ENCODE results near the gene TGM3.
A peak's percentile ranks its signal among the peaks of the same experiment; 100 is the strongest.

The TGM3 gene

GRCh38 chr20:2314759-2315439 is 19.1 kb downstream of the TGM3 start:
- Histone ChIP-seq H3K27ac (replicated peaks) (peak overlapping the region; percentile 93), H3K4me3 (replicated peaks; ENCODE audit: insufficient read depth, low read length) (no peak overlapping the region), H3K27me3 (ENCODE audit: insufficient read depth, poor library complexity, severe bottlenecking) (no peaks in the 10 kb centered on the region)
- peak; percentile 60; the same call in 1 of the 2 replicates for TF ChIP-seq SPI1 (IDR thresholded peaks at IDR 0.05; ENCODE audit: borderline replicate concordance, low read depth)
- TF ChIP-seq GABPA (IDR thresholded peaks at IDR 0.05; ENCODE audit: low read depth), result no peak
- peak; percentile 88 to 91 for DNase-seq (ENCODE audit: low read depth in 1 of 2, low spot score in 1 of 2)

- Histone ChIP-seq H3K27me3 (ENCODE audit: insufficient read depth, poor library complexity, severe bottlenecking) (no peaks in the 10 kb centered on the region), H3K4me3 (replicated peaks; ENCODE audit: insufficient read depth, low read length) (no peak overlapping the region), H3K27ac (replicated peaks) (peak overlapping the region; percentile 93)
- no peak for DNase-seq (ENCODE audit: low read depth in 1 of 2, low spot score in 1 of 2)
- TF ChIP-seq GABPA (IDR thresholded peaks at IDR 0.05; ENCODE audit: low read depth) (no peak), REST (IDR thresholded peaks at IDR 0.05; ENCODE audit: insufficient replicate concordance, low read depth) (no peak), CTCF (IDR thresholded peaks at IDR 0.05; ENCODE audit: insufficient read depth, low read length) (no peak), SPI1 (IDR thresholded peaks at IDR 0.05; ENCODE audit: borderline replicate concordance, low read depth) (no peak)
Measured at GRCh38 chr20:2315440-2315778, 19.6 kb downstream of the TGM3 start.

GRCh38 chr20:2316847-2317495 is 21.2 kb downstream of the TGM3 start:
- Histone ChIP-seq H3K4me3 (replicated peaks; ENCODE audit: insufficient read depth, low read length) (no peak overlapping the region), H3K27ac (replicated peaks) (no peak overlapping the region), H3K27me3 (ENCODE audit: insufficient read depth, poor library complexity, severe bottlenecking) (no peaks in the 10 kb centered on the region)
- no peak for DNase-seq (ENCODE audit: low read depth in 1 of 2, low spot score in 1 of 2)
- TF ChIP-seq CTCF (IDR thresholded peaks at IDR 0.05; ENCODE audit: insufficient read depth, low read length) (no peak), GABPA (IDR thresholded peaks at IDR 0.05; ENCODE audit: low read depth) (no peak), REST (IDR thresholded peaks at IDR 0.05; ENCODE audit: insufficient replicate concordance, low read depth) (no peak), POLR2AphosphoS5 (IDR thresholded peaks at IDR 0.05; ENCODE audit: low read depth) (no peak), SPI1 (IDR thresholded peaks at IDR 0.05; ENCODE audit: borderline replicate concordance, low read depth) (no peak)

- DNase-seq (ENCODE audit: low read depth in 1 of 2, low spot score in 1 of 2), result no peak
- Histone ChIP-seq H3K27ac (replicated peaks) (no peak overlapping the region), H3K27me3 (ENCODE audit: insufficient read depth, poor library complexity, severe bottlenecking) (no peaks in the 10 kb centered on the region), H3K4me3 (replicated peaks; ENCODE audit: insufficient read depth, low read length) (no peak overlapping the region)
- TF ChIP-seq SPI1 (IDR thresholded peaks at IDR 0.05; ENCODE audit: borderline replicate concordance, low read depth) (0 out of 2 replicates have a peak, but pooled peaks have one; percentile 12), REST (IDR thresholded peaks at IDR 0.05; ENCODE audit: insufficient replicate concordance, low read depth) (no peak), POLR2AphosphoS5 (IDR thresholded peaks at IDR 0.05; ENCODE audit: low read depth) (no peak), CTCF (IDR thresholded peaks at IDR 0.05; ENCODE audit: insufficient read depth, low read length) (no peak)
Measured at GRCh38 chr20:2320813-2321658, 25.2 kb downstream of the TGM3 start.
